Measurements from ENCODE around the gene HECA.

GRCh38 chr6:139186242-139186641 lies 51.4 kb downstream of the HECA start:
- TF ChIP-seq CTCF (IDR thresholded peaks at IDR 0.05; ENCODE audit: low read depth, low read length, missing input control) (no peak), MAX (IDR thresholded peaks at IDR 0.05) (no peak), REST (IDR thresholded peaks at IDR 0.05) (no peak), TAF1 (conservative IDR thresholded peaks at IDR 0.05) (no peak), SP1 (IDR thresholded peaks at IDR 0.05) (no peak), RAD21 (IDR thresholded peaks at IDR 0.05) (no peak), GABPA (IDR thresholded peaks at IDR 0.05 in 1 of 2, conservative IDR thresholded peaks at IDR 0.05 in 1 of 2) (no peak), YY1 (IDR thresholded peaks at IDR 0.05) (no peak), JUND (IDR thresholded peaks at IDR 0.05) (no peak), FOXA2 (IDR thresholded peaks at IDR 0.05) (no peak), EGR1 (IDR thresholded peaks at IDR 0.05; ENCODE audit: low read depth in 2 of 2) (no peak), ATF3 (IDR thresholded peaks at IDR 0.05) (no peak), ZBTB33 (IDR thresholded peaks at IDR 0.05) (no peak)
